Tibial nerve (tissue), 4 donors: ENCODE results near the gene GRB10. TPM values are rescaled to one million over a fixed set of nuclear protein-coding genes. Genes with fewer than 3 reads are reported as not detected.
A peak's percentile ranks its signal among the peaks of the same experiment; 100 is the strongest.

ENCODE experiments used
- DNase-seq, 2 donors: peaks; one replicate each; pipeline ENCODE4 v3.0.0-alpha.2; 2019; ENCODE audit warnings: low spot score in 2 of 2
- H3K27ac ChIP-seq, 4 donors: fragments of 200-600 bp; sonication (generic) in 3 of 4; one replicate each; pipeline ENCODE4 v1.5.1; 2017 to 2019; ENCODE audit warnings: mild to moderate bottlenecking in 1 of 4
- H3K27me3 ChIP-seq, 2 donors: fragments of 200-600 bp; sonication (generic) in 1 of 2; one replicate each; pipeline versions ENCODE4 v1.5.1 to v1.6.0; 2017 to 2019
- H3K36me3 ChIP-seq, 3 donors: fragments of 200-600 bp; sonication (generic); one replicate each; pipeline ENCODE4 v1.5.1; 2018 to 2019
- H3K4me1 ChIP-seq, 4 donors: fragments of 200-600 bp; sonication (generic) in 3 of 4; one replicate each; pipeline ENCODE4 v1.5.1; 2017 to 2019
- H3K4me3 ChIP-seq, 4 donors: fragments of 200-600 bp; sonication (generic) in 3 of 4; one replicate each; pipeline ENCODE4 v1.5.1; 2017 to 2019; ENCODE audit warnings: mild to moderate bottlenecking in 1 of 4, moderate library complexity in 1 of 4
- H3K9me3 ChIP-seq, 4 donors: fragments of 200-600 bp; sonication (generic) in 3 of 4; one replicate each; pipeline ENCODE4 v1.5.1; 2017 to 2019
- EP300 ChIP-seq, 2 donors: sonication (generic); formaldehyde crosslinking; IDR thresholded peaks; one replicate each; pipeline ENCODE4 v1.6.1; 2017; ENCODE audit warnings: antibody characterized with exemption in 2 of 2, mild to moderate bottlenecking in 1 of 2
- POLR2A ChIP-seq, 2 donors: fragments of 450-650 bp; IDR thresholded peaks; one replicate each; pipeline ENCODE4 v1.6.1; 2017; ENCODE audit warnings: antibody characterized with exemption in 2 of 2, mild to moderate bottlenecking in 2 of 2, moderate library complexity in 2 of 2
- WGBS, 2 donors: methylation state at CpG; one replicate each; pipeline ENCODE4 v1.1.5; 2018; 5-methylcytosine and 5-hydroxymethylcytosine counted together
- total RNA-seq, 4 donors: library from RNA; depleted of rRNA; stranded (reverse); fragments of >200 nt; gene quantifications; one replicate each; pipeline ENCODE4 v1.1.0, GENCODE V29; 2016
- TF ChIP-seq, protein P1 (sequence below), 5 experiments: fragments of 200-600 bp in 3 of 5; fragments of 450-650 bp in 2 of 5; sonication (generic) in 3 of 5; IDR thresholded peaks; one replicate each; pipeline ENCODE4 v1.5.1; 2016 to 2019; ENCODE audit warnings: antibody characterized with exemption in 5 of 5, mild to moderate bottlenecking in 3 of 5, moderate library complexity in 2 of 5

The GRB10 gene
- total RNA-seq, 4 donors from 2014 or later = 34.1 to 73.9 (median 56.0) TPM

DNA sequence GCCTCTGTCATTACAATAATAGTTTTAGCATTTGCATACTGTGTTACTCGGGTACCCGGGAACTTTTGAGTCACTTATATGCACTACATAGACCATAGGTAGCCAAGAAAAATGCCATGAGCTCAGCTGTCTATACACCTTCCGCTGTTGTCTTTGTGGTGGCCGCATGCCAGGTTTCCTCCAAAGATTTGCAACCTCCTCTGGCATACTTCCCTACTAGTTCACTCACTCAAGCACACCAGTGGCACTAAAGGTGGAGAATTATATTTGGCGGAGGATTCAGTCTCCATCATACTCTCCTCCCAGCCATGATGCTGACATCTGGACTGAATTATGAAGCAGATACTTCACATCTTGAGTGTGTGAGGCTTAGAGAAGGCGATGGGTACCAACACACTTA is 35.6 kb upstream of the GRB10 start:
- WGBS, 2 donors = 64 to 76% methylated on average over 6 of the region's 6 CpGs
- H3K27ac ChIP-seq = no peak overlapping the region
- no peak for DNase-seq
- no peak overlapping the region for H3K4me3 ChIP-seq
- TF ChIP-seq, protein P1, sequence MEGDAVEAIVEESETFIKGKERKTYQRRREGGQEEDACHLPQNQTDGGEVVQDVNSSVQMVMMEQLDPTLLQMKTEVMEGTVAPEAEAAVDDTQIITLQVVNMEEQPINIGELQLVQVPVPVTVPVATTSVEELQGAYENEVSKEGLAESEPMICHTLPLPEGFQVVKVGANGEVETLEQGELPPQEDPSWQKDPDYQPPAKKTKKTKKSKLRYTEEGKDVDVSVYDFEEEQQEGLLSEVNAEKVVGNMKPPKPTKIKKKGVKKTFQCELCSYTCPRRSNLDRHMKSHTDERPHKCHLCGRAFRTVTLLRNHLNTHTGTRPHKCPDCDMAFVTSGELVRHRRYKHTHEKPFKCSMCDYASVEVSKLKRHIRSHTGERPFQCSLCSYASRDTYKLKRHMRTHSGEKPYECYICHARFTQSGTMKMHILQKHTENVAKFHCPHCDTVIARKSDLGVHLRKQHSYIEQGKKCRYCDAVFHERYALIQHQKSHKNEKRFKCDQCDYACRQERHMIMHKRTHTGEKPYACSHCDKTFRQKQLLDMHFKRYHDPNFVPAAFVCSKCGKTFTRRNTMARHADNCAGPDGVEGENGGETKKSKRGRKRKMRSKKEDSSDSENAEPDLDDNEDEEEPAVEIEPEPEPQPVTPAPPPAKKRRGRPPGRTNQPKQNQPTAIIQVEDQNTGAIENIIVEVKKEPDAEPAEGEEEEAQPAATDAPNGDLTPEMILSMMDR (IDR thresholded peaks at IDR 0.05) = no peak
- no peak for TF ChIP-seq POLR2A (IDR thresholded peaks at IDR 0.05)
- no peak for TF ChIP-seq EP300 (IDR thresholded peaks at IDR 0.05)
- H3K9me3 ChIP-seq = no peaks in the 10 kb centered on the region
- no peaks in the 10 kb centered on the region for H3K27me3 ChIP-seq
- no peaks in the 10 kb centered on the region for H3K4me1 ChIP-seq
- no peaks in the 10 kb centered on the region for H3K36me3 ChIP-seq

DNA sequence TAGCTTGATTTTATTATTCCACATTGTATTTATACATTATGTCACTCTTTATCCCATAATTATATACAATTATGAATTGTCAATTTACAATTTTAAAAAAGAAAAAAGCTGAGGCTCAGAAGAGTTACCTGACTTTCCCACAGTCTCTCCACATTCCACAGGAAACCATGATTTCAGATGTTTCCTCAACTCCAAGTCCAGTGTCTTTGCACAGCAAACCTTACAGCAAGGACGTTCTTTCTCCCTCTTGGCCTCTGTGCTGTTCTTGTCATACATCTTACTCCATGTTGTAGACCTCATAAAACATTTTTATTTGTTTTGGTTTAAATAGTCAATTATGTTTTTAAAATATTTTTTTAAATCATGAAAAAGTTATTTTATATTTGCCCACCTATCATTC is 34.9 kb upstream of the GRB10 start:
- Histone ChIP-seq H3K36me3 (no peaks in the 10 kb centered on the region), H3K9me3 (no peaks in the 10 kb centered on the region), H3K27ac (no peak overlapping the region), H3K4me1 (peaks cover 0 to 6% (median 0%) of the 10 kb centered on the region in 4 donors), H3K27me3 (no peaks in the 10 kb centered on the region), H3K4me3 (no peak overlapping the region)
- WGBS, 2 donors = 75 to 87% methylated on average over 1 of the region's 1 CpG
- TF ChIP-seq, protein P1 (IDR thresholded peaks at IDR 0.05) = no peak
- TF ChIP-seq POLR2A (IDR thresholded peaks at IDR 0.05) (no peak), EP300 (IDR thresholded peaks at IDR 0.05) (no peak)
- DNase-seq = no peak

DNA sequence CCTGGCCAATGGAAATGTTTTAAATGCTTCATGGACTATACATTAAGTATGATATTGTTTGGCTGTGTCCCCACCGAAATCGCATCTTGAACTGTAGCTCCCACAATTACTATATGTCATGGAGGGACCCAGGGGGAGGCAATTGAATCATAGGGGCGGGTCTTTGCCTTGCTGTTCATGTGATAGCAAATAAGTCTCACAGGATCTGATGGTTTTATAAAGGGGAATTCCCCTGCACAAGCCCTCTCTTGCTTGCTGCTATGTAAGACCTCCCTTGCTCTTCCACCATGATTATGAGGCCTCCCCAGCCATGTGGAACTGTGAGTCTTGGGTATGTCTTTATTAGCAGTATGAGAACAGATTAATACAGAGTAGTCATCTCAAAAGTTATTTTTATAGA is 32.4 kb upstream of the GRB10 start:
- no peak for DNase-seq
- Histone ChIP-seq H3K4me1 (peaks cover 0 to 10% (median 0%) of the 10 kb centered on the region in 4 donors), H3K27me3 (no peaks in the 10 kb centered on the region), H3K4me3 (no peak overlapping the region), H3K27ac (no peak overlapping the region), H3K9me3 (no peaks in the 10 kb centered on the region), H3K36me3 (no peaks in the 10 kb centered on the region)
- TF ChIP-seq EP300 (IDR thresholded peaks at IDR 0.05) (no peak), POLR2A (IDR thresholded peaks at IDR 0.05) (no peak)
- TF ChIP-seq, protein P1 (IDR thresholded peaks at IDR 0.05) = no peak
- 96 to 97% methylated on average over 3 of the region's 3 CpGs for WGBS, 2 donors

DNA sequence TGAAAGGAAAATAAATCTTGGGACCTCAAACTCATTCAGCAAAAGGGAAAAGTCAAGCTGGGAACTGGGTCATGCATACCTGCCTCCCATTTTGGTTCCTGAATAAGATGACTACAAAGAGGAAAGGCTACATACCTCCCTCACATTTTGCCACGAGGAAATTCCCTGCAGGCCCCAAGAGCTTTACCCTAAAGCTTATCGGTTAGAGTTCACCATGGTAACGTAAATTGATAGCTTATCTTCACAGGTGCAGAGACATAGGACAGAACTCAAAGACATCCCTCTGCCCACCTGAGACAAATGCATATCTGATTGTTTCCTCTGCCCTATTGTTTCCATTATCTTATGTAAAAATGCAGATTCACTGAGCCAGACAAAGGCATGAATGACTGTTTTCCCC is 31.5 kb upstream of the GRB10 start:
- WGBS, 2 donors = 78 to 80% methylated on average over 3 of the region's 3 CpGs

DNA sequence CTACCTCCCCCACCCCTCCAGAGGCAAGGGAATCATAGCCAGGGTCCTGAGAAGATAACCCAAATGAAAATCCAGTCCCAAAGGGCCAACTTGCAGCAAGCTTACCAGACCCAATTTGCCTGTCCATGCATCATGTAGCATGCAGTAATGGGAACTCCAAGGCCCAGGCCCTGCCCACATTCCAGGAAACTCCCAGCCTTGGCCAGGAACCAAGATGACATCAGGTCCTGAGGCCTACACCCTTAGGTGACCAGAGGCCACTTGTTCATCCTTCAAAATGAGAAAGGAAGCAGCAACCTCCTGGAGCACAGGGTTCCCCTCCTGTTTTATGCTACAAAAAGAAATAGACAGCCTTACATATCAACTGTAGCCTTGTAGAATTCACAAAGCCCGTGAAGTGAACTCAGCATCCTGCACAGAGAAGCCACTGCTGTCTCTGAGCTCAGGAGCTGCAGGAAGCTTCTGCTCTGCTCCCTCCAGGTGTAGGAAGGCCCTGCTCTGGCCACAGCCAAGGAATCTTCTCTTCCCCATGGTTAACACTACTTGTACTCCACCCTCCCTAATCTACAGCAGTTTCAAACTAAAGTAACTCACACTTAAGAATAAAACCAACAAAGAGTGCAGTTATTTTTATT is 30.3 kb upstream of the GRB10 start:
- 43 to 44% methylated on average over 1 of the region's 1 CpG for WGBS, 2 donors
- Histone ChIP-seq H3K27me3 (no peaks in the 10 kb centered on the region), H3K4me1 (peaks cover 0 to 10% (median 0%) of the 10 kb centered on the region in 4 donors), H3K4me3 (no peak overlapping the region), H3K27ac (no peak overlapping the region), H3K9me3 (no peaks in the 10 kb centered on the region), H3K36me3 (no peaks in the 10 kb centered on the region)
- no peak for TF ChIP-seq POLR2A (IDR thresholded peaks at IDR 0.05)
- TF ChIP-seq, protein P1 (IDR thresholded peaks at IDR 0.05) = no peak
- TF ChIP-seq EP300 (IDR thresholded peaks at IDR 0.05) = peak in 1 of 2 donors; percentile 16
- peak; percentile 19 to 52 for DNase-seq

More for the DNA sequence above, 31.5 kb upstream of the GRB10 start:
- Histone ChIP-seq H3K27me3 (no peaks in the 10 kb centered on the region), H3K27ac (no peak overlapping the region), H3K36me3 (no peaks in the 10 kb centered on the region), H3K4me1 (peaks cover 0 to 10% (median 0%) of the 10 kb centered on the region in 4 donors), H3K4me3 (no peak overlapping the region), H3K9me3 (no peaks in the 10 kb centered on the region)
- no peak for DNase-seq
- TF ChIP-seq, protein P1 (IDR thresholded peaks at IDR 0.05) = no peak
- no peak for TF ChIP-seq POLR2A (IDR thresholded peaks at IDR 0.05)
- TF ChIP-seq EP300 (IDR thresholded peaks at IDR 0.05) = no peak
